Measurements from ENCODE around the gene ADAR. TPM values are rescaled to one million over a fixed set of nuclear protein-coding genes. Genes with fewer than 3 reads are reported as not detected.

The ADAR gene
- total and polyA plus RNA-seq, 8 donors: 136 to 197 (median 151) TPM

DNA sequence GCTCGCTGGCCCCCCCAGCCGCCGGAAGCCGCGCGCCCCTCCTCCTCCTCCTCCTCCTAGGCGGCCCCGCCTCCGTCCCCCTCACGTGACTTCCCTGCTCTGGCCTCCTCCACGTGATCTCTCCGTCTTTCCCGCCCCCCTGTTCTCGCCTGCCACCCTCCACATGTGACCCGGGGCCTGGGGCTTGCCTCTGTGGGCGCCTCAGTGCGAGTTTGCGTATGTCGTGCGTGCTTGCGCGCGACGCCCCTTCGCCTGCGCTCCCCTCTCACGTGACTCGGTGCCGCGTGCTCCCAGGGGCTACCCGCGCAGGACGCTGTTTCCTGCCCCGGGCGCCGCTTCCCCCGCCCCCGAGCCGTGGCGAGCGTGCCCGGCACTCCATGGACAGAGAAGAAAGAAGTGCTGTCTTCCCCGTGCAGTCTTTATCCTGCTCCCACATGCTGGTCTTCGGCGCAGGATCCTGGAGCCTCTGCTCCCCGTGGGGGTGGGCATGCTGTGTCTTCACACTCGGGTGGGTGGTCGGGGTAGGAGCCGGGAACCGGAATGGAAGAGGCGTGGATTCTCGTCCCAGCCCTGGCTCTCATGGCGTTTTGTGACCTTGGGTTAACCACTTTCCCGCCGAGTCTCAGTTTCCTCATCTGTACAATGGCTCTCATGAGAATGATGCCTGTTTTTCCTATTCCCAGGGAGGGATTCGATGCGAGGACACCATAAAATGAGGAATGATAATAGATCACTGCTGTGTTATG is 49.1 kb downstream of the ADAR start:
- intact Hi-C loops (cut with DNase I): no loop called here
- DNase-seq: peak; percentile 98 to 100 (median 100)
- H3K27me3 ChIP-seq: no peaks in the 10 kb centered on the region
- peak; percentile 94 for ATAC-seq
- peaks cover 5 to 29% of the 10 kb centered on the region in 2 donors for H3K4me1 ChIP-seq
- peak overlapping the region; percentile 41 to 92 for H3K4me3 ChIP-seq
- TF ChIP-seq, protein P1, sequence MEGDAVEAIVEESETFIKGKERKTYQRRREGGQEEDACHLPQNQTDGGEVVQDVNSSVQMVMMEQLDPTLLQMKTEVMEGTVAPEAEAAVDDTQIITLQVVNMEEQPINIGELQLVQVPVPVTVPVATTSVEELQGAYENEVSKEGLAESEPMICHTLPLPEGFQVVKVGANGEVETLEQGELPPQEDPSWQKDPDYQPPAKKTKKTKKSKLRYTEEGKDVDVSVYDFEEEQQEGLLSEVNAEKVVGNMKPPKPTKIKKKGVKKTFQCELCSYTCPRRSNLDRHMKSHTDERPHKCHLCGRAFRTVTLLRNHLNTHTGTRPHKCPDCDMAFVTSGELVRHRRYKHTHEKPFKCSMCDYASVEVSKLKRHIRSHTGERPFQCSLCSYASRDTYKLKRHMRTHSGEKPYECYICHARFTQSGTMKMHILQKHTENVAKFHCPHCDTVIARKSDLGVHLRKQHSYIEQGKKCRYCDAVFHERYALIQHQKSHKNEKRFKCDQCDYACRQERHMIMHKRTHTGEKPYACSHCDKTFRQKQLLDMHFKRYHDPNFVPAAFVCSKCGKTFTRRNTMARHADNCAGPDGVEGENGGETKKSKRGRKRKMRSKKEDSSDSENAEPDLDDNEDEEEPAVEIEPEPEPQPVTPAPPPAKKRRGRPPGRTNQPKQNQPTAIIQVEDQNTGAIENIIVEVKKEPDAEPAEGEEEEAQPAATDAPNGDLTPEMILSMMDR (IDR thresholded peaks at IDR 0.05): no peak
- peak overlapping the region; percentile 88 to 93 for H3K27ac ChIP-seq
- H3K9me3 ChIP-seq: no peaks in the 10 kb centered on the region
- peaks cover 0 to 20% of the 10 kb centered on the region in 2 donors for H3K36me3 ChIP-seq

DNA sequence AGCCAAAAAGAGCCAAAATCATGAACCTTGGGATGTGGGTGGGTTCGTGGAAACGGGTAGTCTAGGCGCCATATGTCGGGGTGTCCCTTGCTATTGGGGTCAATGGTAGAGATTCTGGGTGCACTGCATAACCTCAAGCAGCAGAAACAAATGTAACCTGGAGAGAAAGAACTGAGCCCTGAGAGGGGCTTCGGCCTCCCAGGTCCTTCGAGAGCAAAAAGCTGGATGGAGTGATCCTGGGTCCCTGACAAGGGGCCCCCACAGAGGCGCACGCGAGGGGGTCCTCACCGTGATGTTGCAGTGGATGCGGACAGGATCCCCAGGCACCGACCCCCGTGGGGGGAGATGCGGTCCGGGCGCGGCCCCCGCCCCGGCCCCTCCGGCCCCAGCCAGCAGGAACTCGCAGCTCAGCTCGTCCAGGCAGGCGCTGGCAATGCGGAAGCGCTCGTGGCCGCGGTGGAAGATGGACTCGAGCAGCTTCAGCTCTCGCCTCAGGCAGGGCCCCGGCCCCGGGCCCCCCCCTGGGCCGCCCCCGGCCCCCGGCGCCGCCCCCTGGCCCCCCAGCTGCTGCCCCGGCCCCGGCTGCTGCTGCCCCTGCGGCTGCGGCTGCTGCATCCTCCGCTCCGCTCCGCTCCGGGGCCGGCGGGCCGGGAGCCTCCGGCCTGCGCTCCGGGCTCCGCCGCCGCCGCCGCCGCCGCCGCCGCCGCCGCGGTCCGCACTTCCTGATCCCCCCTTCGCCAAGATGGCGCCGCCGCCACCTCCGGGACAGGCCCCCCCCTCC is 49.9 kb downstream of the ADAR start, which contains the start of gene UBE2Q1:
Gene UBE2Q1 (minus strand): TSS at position 724 of the 781 bp plus-strand sequence. CDS start 109 bp downstream, at position 615.
- peaks cover 5 to 29% of the 10 kb centered on the region in 2 donors for H3K4me1 ChIP-seq
- DNase-seq (peak in 3 of 4 donors; percentile 26 to 94 (median 68)), ATAC-seq (no peak)
- no peaks in the 10 kb centered on the region for H3K27me3 ChIP-seq
- H3K9me3 ChIP-seq: no peaks in the 10 kb centered on the region
- TF ChIP-seq, protein P1 (IDR thresholded peaks at IDR 0.05): no peak
- peak within 1 kb of the TSS; percentile 88 to 93 for H3K27ac ChIP-seq
- intact Hi-C loops (cut with DNase I): no loop called here
- peaks cover 0 to 28% of the 10 kb centered on the region in 2 donors for H3K36me3 ChIP-seq
- peak within 1 kb of the TSS; percentile 92 for H3K4me3 ChIP-seq

DNA sequence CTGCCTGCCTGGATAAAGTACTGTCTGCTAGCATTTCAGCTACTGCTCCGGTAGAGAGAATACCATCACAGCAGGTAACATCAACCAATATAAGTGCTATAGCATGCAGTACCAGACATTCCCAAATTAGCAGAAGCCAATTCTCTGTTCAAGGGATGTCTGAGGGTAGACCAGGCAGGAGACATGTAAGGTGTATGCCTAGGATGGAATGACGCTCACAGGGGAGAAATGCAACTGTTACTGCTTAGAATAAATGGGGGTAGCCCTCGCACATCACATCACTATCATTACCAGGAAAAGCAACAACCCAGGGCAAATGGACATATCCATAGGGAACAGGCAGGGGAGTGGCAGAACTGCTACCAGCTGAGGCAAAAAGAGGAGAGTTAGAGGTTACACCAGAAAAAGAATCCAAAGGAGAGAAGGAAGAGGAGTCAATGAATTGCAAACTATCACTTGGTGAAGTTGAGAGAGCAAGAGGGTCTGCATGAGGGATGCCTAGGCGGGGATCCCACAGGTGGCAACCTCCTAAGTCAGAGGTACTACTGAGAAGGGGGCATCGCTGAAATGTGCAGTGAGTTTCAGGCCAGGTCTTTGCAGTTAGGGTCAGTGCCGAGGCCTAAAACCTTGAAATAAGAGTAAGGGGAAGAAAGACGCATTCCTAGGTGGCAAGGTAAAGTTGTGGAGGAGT is 50.6 kb downstream of the ADAR start:
- no peak for ATAC-seq
- H3K4me1 ChIP-seq: peaks cover 5 to 29% of the 10 kb centered on the region in 2 donors
- H3K4me3 ChIP-seq: peak overlapping the region; percentile 92
- peak overlapping the region; percentile 88 to 93 for H3K27ac ChIP-seq
- TF ChIP-seq, protein P1 (IDR thresholded peaks at IDR 0.05): no peak
- intact Hi-C loops (cut with DNase I): no loop called here
- H3K36me3 ChIP-seq: peaks cover 5 to 35% of the 10 kb centered on the region in 2 donors
- H3K9me3 ChIP-seq: no peaks in the 10 kb centered on the region
- no peak for DNase-seq
- H3K27me3 ChIP-seq: no peaks in the 10 kb centered on the region

DNA sequence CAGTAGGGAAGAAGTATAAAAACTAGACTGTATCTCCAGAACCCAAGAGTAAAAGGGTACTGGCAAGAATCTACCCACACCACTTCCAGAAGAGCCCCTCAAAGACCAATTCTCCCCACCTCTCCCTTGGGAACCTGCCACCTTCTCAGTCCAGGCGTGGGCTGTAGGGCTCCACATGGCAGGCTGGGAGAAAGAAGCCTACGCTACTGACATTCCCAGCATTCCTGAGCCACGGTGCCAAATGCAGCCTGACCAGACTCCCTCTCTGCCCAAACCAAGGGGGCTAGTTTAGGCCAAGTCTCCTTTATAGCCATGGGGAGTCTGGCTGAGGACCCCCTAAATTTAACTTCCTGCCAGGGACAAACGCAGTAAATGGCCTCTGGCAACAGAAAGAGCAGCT is 51.6 kb downstream of the ADAR start:
- H3K36me3 ChIP-seq: peaks cover 5 to 45% of the 10 kb centered on the region in 2 donors
- intact Hi-C loops (cut with DNase I): no loop called here
- H3K4me3 ChIP-seq: peak overlapping the region; percentile 92
- ATAC-seq (no peak), DNase-seq (no peak)
- H3K9me3 ChIP-seq: no peaks in the 10 kb centered on the region
- TF ChIP-seq, protein P1 (IDR thresholded peaks at IDR 0.05): no peak
- H3K4me1 ChIP-seq: peaks cover 5 to 29% of the 10 kb centered on the region in 2 donors
- peak overlapping the region in 1 of 2 donors; percentile 26 for H3K27ac ChIP-seq
- H3K27me3 ChIP-seq: no peaks in the 10 kb centered on the region

Measured in left lung (tissue), 10 donors.